Mammary epithelial cell (primary cell): Measurements from ENCODE around the gene KCNF1.
A peak's percentile ranks its signal among the peaks of the same experiment; 100 is the strongest.

ENCODE experiments used
- CTCF ChIP-seq, 2 donors: IDR thresholded peaks in 1 of 2; conservative IDR thresholded peaks in 1 of 2; 2 replicates each; pipeline ENCODE4 v1.5.1; 2011 to 2012; ENCODE audit warnings: inconsistent platforms in 2 of 2, low read length in 2 of 2, mild to moderate bottlenecking in 2 of 2, control low read depth in 1 of 2, low read depth in 1 of 2; ENCODE audit not compliant: insufficient read depth in 1 of 2; ENCODE audit errors: extremely low read depth in 1 of 2
- EZH2 ChIP-seq: IDR thresholded peaks from 2 replicates; pipeline ENCODE4 v1.6.1; 2012; ENCODE audit warnings: low read length, inconsistent platforms, borderline replicate concordance

- TF ChIP-seq CTCF (conservative IDR thresholded peaks at IDR 0.05 in 1 of 2, IDR thresholded peaks at IDR 0.05 in 1 of 2; ENCODE audit: extremely low read depth in 1 of 2, insufficient read depth in 1 of 2, low read depth in 1 of 2, low read length in 2 of 2) (peak in 1 of 2 donors; percentile 23), EZH2 (no peak)
Measured at GRCh38 chr2:10864861-10865636, 46.7 kb upstream of the KCNF1 start.
